ENCODE data around the gene MKNK1.

DNA sequence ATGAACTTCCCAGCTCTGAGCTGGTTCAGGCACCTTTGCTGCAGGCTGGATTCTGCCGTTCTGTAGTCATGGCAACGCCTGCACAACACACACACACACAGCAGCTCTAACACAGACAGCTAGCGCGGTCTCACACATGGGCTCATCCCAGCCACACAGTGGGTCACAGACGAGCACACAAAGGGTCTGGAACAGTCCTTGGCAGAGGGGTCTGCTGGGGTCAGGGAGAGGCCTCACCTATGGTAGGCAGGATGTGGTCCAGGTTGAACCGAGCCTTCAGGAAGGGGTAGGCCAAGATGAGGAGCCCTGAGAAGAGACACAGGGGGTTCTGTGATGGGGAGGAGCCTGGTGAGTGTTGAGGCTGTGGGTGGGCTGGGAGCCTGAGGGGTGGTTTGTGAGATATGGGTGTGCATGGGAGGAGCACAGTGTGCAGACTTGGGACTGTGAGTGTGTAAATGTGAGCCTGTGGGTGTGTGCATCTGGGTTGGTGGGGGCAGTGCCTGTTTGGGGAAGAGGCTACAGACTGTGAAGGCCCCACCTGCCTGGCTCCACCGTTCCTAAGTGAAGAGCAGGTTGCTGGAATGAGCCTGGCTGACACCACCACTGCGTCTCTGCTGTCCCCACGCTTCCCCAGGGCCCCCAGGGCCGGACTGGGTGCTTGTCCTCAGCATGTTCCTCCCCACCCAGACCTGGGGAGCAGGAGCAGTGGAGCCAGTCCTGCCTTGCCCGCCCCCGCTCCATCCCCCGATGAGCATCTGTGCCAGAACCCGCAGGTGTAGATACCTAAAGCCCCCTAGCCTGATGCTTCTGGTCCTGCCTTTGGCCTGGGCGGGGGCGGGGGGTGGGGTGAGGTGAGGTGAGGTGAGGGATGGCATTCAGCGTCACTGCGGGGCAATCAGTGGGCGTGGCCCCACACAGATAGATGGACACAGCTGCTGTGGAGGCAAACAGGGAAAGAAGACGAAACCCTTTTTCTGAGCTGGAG lies 54.1 kb downstream of the MKNK1 start:
- no peak for TF ChIP-seq RCOR1 (IDR thresholded peaks at IDR 0.05; ENCODE audit: insufficient replicate concordance, low read length)
- TF ChIP-seq, protein P1, sequence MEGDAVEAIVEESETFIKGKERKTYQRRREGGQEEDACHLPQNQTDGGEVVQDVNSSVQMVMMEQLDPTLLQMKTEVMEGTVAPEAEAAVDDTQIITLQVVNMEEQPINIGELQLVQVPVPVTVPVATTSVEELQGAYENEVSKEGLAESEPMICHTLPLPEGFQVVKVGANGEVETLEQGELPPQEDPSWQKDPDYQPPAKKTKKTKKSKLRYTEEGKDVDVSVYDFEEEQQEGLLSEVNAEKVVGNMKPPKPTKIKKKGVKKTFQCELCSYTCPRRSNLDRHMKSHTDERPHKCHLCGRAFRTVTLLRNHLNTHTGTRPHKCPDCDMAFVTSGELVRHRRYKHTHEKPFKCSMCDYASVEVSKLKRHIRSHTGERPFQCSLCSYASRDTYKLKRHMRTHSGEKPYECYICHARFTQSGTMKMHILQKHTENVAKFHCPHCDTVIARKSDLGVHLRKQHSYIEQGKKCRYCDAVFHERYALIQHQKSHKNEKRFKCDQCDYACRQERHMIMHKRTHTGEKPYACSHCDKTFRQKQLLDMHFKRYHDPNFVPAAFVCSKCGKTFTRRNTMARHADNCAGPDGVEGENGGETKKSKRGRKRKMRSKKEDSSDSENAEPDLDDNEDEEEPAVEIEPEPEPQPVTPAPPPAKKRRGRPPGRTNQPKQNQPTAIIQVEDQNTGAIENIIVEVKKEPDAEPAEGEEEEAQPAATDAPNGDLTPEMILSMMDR (conservative IDR thresholded peaks at IDR 0.05; ENCODE audit: low read depth, low read length): no peak
- TF ChIP-seq CHD1 (IDR thresholded peaks at IDR 0.05; ENCODE audit: low read depth, low read length): no peak
- TF ChIP-seq SMC3 (IDR thresholded peaks at IDR 0.05; ENCODE audit: low read depth, low read length): no peak
- no peak for TF ChIP-seq RAD21 (IDR thresholded peaks at IDR 0.05; ENCODE audit: low read length)

All from IMR-90 (cell line).